Liver (tissue), 9 donors: ENCODE data around the gene ERV3-1. TPM values are rescaled to one million over a fixed set of nuclear protein-coding genes. Genes with fewer than 3 reads are reported as not detected.
A peak's percentile ranks its signal among the peaks of the same experiment; 100 is the strongest.

Experiments
- DNase-seq: peaks from one replicate; pipeline ENCODE4 v3.0.0-alpha.2; 2017; ENCODE audit warnings: low spot score
- H3K27ac ChIP-seq, 2 donors: one replicate each; pipeline ENCODE4 v1.7.0; 2013; ENCODE audit warnings: inconsistent platforms in 2 of 2, low read length in 2 of 2, control low read depth in 1 of 2, low read depth in 1 of 2, mild to moderate bottlenecking in 1 of 2
- H3K27me3 ChIP-seq, 4 donors: one replicate each; pipeline versions ENCODE4 v1.6.1 to v1.7.0; 2013; ENCODE audit warnings: low read length in 3 of 4, inconsistent platforms in 1 of 4, mild to moderate bottlenecking in 1 of 4, moderate library complexity in 1 of 4; ENCODE audit not compliant: control insufficient read depth in 4 of 4, insufficient read depth in 4 of 4
- H3K36me3 ChIP-seq, 4 donors: one replicate each; pipeline versions ENCODE4 v1.6.1 to v1.7.0; 2013; ENCODE audit warnings: low read length in 3 of 4, mild to moderate bottlenecking in 3 of 4, low read depth in 1 of 4, moderate library complexity in 1 of 4; ENCODE audit not compliant: control insufficient read depth in 4 of 4, insufficient read depth in 3 of 4
- H3K4me1 ChIP-seq, 4 donors: one replicate each; pipeline versions ENCODE4 v1.6.1 to v1.7.0; 2013; ENCODE audit warnings: low read length in 3 of 4, mild to moderate bottlenecking in 3 of 4, moderate library complexity in 1 of 4; ENCODE audit not compliant: control insufficient read depth in 4 of 4, insufficient read depth in 4 of 4
- H3K4me3 ChIP-seq, 3 donors: one replicate each; pipeline versions ENCODE4 v1.6.1 to v1.7.0; 2013; ENCODE audit warnings: low read length in 3 of 3, control low read depth in 1 of 3, low read depth in 1 of 3, mild to moderate bottlenecking in 1 of 3
- H3K9ac ChIP-seq, 2 donors: one replicate each; pipeline ENCODE4 v1.7.0; 2013; ENCODE audit warnings: low read length in 2 of 2, mild to moderate bottlenecking in 2 of 2, moderate library complexity in 2 of 2, control low read depth in 1 of 2, low read depth in 1 of 2
- H3K9me3 ChIP-seq, 4 donors: one replicate each; pipeline versions ENCODE4 v1.6.1 to v1.7.0; 2013; ENCODE audit warnings: low read length in 3 of 4; ENCODE audit not compliant: control insufficient read depth in 4 of 4
- FOXA1 ChIP-seq: IDR thresholded peaks from 2 replicates; pipeline ENCODE4 v1.6.1; 2016; ENCODE audit warnings: antibody characterized with exemption
- GABPA ChIP-seq, 2 donors: IDR thresholded peaks in 1 of 2; conservative IDR thresholded peaks in 1 of 2; 2 replicates each; pipeline ENCODE4 v1.6.1; 2016; ENCODE audit warnings: antibody characterized with exemption in 2 of 2, mild to moderate bottlenecking in 1 of 2, moderate library complexity in 1 of 2
- HNF4A ChIP-seq, 2 donors: conservative IDR thresholded peaks; 2 replicates each; pipeline ENCODE4 v1.6.1; 2016; ENCODE audit warnings: antibody characterized with exemption in 2 of 2, mild to moderate bottlenecking in 2 of 2
- JUND ChIP-seq, 2 donors: IDR thresholded peaks; 2 replicates each; pipeline ENCODE4 v1.6.1; 2016; ENCODE audit warnings: antibody characterized with exemption in 2 of 2
- SP1 ChIP-seq: IDR thresholded peaks from 2 replicates; pipeline ENCODE4 v1.6.1; 2018; ENCODE audit warnings: antibody characterized with exemption, mild to moderate bottlenecking
- TAF1 ChIP-seq: conservative IDR thresholded peaks from 2 replicates; pipeline ENCODE4 v1.6.1; 2016; ENCODE audit warnings: antibody characterized with exemption, mild to moderate bottlenecking
- YY1 ChIP-seq: IDR thresholded peaks from 2 replicates; pipeline ENCODE4 v1.6.1; 2016; ENCODE audit warnings: antibody characterized with exemption, mild to moderate bottlenecking
- WGBS: extraction: QIAGEN DNeasy Blood & Tissue Kit; methylation state at CpG from one replicate; pipeline ENCODE4 v1.1.7; 2013; 5-methylcytosine and 5-hydroxymethylcytosine counted together
- polyA plus RNA-seq, 2 donors: library from polyadenylated mRNA; stranded (reverse) in 1 of 2; unstranded in 1 of 2; fragments of 200-250 nt in 1 of 2; fragments of >200 nt in 1 of 2; fragmentation: Nextera tagmentation in 1 of 2; extraction: Ambion mirVana in 1 of 2; gene quantifications; one replicate each; pipeline versions ENCODE4 v1.2.1 to v1.2.3, GENCODE V29; 2013 to 2015
- total RNA-seq, 2 donors: library from RNA; depleted of rRNA; stranded (reverse); fragments of >200 nt; gene quantifications; one replicate each; pipeline ENCODE4 v1.2.3, GENCODE V29; 2014
- TF ChIP-seq, protein P1 (sequence below): IDR thresholded peaks from 2 replicates; pipeline ENCODE4 v1.6.1; 2016; ENCODE audit warnings: antibody characterized with exemption
- TF ChIP-seq, protein P2 (sequence below): IDR thresholded peaks from 2 replicates; pipeline ENCODE4 v1.6.1; 2016; ENCODE audit warnings: antibody characterized with exemption
- TF ChIP-seq, protein P3 (sequence below): fragments of 150-350 bp; IDR thresholded peaks from 2 replicates; pipeline ENCODE4 v1.5.1; 2017; ENCODE audit warnings: improper control_type of control experiment, low read depth, low read length; ENCODE audit not compliant: missing input control
- donor health status: healthy.
- donor health status: healthy.
- donor health status: healthy.
- donor health status: healthy.
- donor health status: healthy.

The ERV3-1 gene
- total and polyA plus RNA-seq, 4 donors, result 1.7 to 6.5 (median 4.6) TPM

DNA sequence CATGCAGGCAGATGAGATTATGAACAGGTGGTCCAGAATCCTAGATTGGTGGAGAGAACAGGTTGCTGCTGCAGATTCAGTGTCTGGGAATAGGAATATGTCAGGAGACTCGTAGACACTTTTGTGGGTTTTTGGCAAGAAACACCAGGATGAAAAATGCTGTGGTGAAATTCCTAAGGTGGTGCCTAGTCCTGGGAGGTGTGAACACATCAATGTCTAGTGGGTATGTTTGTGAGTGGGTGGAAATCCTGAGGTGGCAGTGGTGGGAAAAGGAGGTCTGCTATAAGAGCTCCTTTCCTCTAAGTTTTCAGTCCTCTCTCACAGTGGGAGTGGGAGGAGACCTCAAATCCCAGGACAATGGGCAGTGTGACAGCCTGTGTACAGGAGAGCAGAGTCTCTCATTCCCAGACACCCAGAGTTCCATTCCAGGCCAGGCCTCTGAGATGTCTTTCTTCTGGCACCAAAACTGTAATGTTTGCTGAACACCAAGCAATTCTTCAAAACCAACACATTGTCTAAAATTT, 5.1 kb downstream of the ERV3-1 start:
- TF ChIP-seq SP1 (no peak), GABPA (IDR thresholded peaks at IDR 0.05 in 1 of 2, conservative IDR thresholded peaks at IDR 0.05 in 1 of 2) (no peak), FOXA1 (no peak), TAF1 (no peak)
- no peak for DNase-seq
- Histone ChIP-seq H3K4me1 (peaks cover 0 to 6% (median 4%) of the 10 kb centered on the region in 4 donors), H3K4me3 (no peak overlapping the region), H3K9me3 (peaks cover 0 to 9% (median 0%) of the 10 kb centered on the region in 4 donors), H3K36me3 (peaks cover 1 to 8% (median 3%) of the 10 kb centered on the region in 4 donors), H3K27me3 (no peaks in the 10 kb centered on the region), H3K9ac (no peak overlapping the region), H3K27ac (no peak overlapping the region)
- WGBS, result 0% methylated on average over 1 of the region's 1 CpG

DNA sequence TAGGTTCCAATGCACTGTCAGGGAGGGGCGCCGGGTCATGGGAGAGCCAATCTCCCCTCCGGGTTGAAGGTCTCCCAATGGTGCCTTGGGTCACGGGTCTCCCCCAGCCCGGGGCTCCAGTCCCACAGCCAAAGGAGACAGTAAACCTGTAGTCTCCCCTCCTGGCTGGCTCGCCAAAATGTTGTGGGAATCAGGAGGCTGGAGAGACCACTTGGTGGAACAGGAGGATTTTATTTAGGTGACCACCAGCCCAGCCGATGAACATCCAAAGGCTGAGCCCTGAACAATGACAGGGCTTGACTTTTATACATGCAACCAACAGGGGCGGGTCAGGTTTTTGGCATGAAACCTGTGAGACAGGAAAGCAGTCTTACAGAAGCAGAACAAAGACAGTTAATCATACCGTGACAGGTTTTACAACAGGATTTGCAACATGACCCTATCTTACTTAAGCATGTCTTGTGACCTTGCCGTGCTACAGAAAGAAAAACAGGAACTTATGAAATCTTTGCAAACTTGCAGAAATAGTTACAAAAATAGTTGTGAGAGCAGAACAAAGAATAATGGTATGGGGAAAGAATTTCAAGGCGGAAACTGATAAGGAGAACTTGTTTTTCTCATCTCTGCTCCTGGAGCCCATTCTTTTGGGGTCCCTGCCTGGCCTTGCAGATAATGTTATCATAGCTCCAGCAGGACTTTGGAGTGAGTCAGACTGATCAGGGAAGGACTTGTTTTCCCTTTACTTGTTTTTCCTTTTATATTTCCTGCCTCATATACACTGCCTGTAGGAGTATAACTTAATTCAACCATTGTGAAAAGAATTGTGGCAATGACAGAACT, 7.1 kb downstream of the ERV3-1 start:
- no peaks in the 10 kb centered on the region for H3K4me1 ChIP-seq
- DNase-seq, result no peak
- H3K27me3 ChIP-seq, result no peaks in the 10 kb centered on the region
- TF ChIP-seq TAF1 (no peak), HNF4A (conservative IDR thresholded peaks at IDR 0.05) (no peak), JUND (IDR thresholded peaks at IDR 0.05) (no peak), SP1 (no peak)
- TF ChIP-seq, protein P1, sequence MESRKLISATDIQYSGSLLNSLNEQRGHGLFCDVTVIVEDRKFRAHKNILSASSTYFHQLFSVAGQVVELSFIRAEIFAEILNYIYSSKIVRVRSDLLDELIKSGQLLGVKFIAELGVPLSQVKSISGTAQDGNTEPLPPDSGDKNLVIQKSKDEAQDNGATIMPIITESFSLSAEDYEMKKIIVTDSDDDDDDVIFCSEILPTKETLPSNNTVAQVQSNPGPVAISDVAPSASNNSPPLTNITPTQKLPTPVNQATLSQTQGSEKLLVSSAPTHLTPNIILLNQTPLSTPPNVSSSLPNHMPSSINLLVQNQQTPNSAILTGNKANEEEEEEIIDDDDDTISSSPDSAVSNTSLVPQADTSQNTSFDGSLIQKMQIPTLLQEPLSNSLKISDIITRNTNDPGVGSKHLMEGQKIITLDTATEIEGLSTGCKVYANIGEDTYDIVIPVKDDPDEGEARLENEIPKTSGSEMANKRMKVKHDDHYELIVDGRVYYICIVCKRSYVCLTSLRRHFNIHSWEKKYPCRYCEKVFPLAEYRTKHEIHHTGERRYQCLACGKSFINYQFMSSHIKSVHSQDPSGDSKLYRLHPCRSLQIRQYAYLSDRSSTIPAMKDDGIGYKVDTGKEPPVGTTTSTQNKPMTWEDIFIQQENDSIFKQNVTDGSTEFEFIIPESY, result no peak
- TF ChIP-seq, protein P2, sequence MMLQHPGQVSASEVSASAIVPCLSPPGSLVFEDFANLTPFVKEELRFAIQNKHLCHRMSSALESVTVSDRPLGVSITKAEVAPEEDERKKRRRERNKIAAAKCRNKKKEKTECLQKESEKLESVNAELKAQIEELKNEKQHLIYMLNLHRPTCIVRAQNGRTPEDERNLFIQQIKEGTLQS, result no peak
- TF ChIP-seq, protein P3, sequence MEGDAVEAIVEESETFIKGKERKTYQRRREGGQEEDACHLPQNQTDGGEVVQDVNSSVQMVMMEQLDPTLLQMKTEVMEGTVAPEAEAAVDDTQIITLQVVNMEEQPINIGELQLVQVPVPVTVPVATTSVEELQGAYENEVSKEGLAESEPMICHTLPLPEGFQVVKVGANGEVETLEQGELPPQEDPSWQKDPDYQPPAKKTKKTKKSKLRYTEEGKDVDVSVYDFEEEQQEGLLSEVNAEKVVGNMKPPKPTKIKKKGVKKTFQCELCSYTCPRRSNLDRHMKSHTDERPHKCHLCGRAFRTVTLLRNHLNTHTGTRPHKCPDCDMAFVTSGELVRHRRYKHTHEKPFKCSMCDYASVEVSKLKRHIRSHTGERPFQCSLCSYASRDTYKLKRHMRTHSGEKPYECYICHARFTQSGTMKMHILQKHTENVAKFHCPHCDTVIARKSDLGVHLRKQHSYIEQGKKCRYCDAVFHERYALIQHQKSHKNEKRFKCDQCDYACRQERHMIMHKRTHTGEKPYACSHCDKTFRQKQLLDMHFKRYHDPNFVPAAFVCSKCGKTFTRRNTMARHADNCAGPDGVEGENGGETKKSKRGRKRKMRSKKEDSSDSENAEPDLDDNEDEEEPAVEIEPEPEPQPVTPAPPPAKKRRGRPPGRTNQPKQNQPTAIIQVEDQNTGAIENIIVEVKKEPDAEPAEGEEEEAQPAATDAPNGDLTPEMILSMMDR, result no peak
- peak overlapping the region in 1 of 3 donors; percentile 8 for H3K4me3 ChIP-seq
- 86% methylated on average over 11 of the region's 11 CpGs for WGBS
- peak overlapping the region in 1 of 2 donors; percentile 14 for H3K27ac ChIP-seq
- peaks cover 4 to 17% (median 11%) of the 10 kb centered on the region in 4 donors for H3K9me3 ChIP-seq
- H3K36me3 ChIP-seq, result peaks cover 1 to 8% (median 3%) of the 10 kb centered on the region in 4 donors
- no peak overlapping the region for H3K9ac ChIP-seq

DNA sequence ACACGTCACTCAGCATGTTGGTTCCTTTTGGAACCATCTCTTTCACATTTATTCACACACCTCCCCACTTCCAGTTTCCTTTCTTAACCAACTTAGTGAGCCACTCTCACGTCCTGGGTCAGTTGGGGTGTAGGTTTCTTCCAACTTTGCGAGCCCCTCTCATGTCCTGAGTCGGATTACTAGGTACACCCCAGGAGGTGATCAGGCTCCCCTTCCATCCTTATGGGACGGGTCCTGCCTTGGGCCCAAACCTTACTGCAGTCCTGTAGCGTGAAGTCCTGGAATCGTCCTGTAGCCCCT, 7.7 kb downstream of the ERV3-1 start:
- H3K9ac ChIP-seq, result no peak overlapping the region
- no peaks in the 10 kb centered on the region for H3K27me3 ChIP-seq
- peaks cover 1 to 8% (median 3%) of the 10 kb centered on the region in 4 donors for H3K36me3 ChIP-seq
- no peak for DNase-seq
- H3K4me3 ChIP-seq, result peak overlapping the region in 1 of 3 donors; percentile 8
- no peaks in the 10 kb centered on the region for H3K4me1 ChIP-seq
- 96% methylated on average over 7 of the region's 7 CpGs for WGBS
- H3K9me3 ChIP-seq, result peaks cover 4 to 17% (median 12%) of the 10 kb centered on the region in 4 donors
- peak overlapping the region in 1 of 2 donors; percentile 14 for H3K27ac ChIP-seq
- TF ChIP-seq YY1 (no peak), HNF4A (conservative IDR thresholded peaks at IDR 0.05) (no peak), TAF1 (no peak), GABPA (IDR thresholded peaks at IDR 0.05 in 1 of 2, conservative IDR thresholded peaks at IDR 0.05 in 1 of 2) (no peak)
